ENCODE results near the gene BUD13. TPM values are rescaled to one million over a fixed set of nuclear protein-coding genes. Genes with fewer than 3 reads are reported as not detected.
"Not testable (repeated sequence)": the region's sequence is repeated elsewhere in the genome, so short reads cannot be mapped to it uniquely, and the experiment has no call there.

The BUD13 gene
- total and polyA plus RNA-seq, 2 experiments from 2014 or later = 6.3 to 8.2 TPM

GRCh38 chr11:116774661-116775060 lies 1.9 kb upstream of the BUD13 start:
- no peak overlapping the region for H2AFZ ChIP-seq
- peaks cover 29% of the 10 kb centered on the region for H3K79me2 ChIP-seq (ENCODE audit: insufficient read depth)
- peaks cover 23% of the 10 kb centered on the region for H3F3A ChIP-seq (ENCODE audit: insufficient read depth)
- H3K4me3 ChIP-seq = no peak overlapping the region
- in situ Hi-C loops (cut with MboI) = no loop called here
- no peak for TF ChIP-seq EZH2 (IDR thresholded peaks at IDR 0.05; ENCODE audit: insufficient read depth, poor library complexity, severe bottlenecking)
- no peak for TF ChIP-seq EZH2phosphoT487 (IDR thresholded peaks at IDR 0.05; ENCODE audit: insufficient read depth, low read depth)
- H3K36me3 ChIP-seq (ENCODE audit: low read depth) = peaks cover 15% of the 10 kb centered on the region; the same call in 1 of the 2 replicates
- WGBS, 2 experiments (ENCODE audit: low coverage in 1 of 2, low lambda C conversion rate in 2 of 2, missing lambda C conversion rate in 2 of 2) = 96 to 99% methylated on average over 5 of the region's 5 CpGs
- no peaks in the 10 kb centered on the region for H3K9me3 ChIP-seq (ENCODE audit: low read depth)
- H3K27ac ChIP-seq = no peak overlapping the region
- peaks cover 18% of the 10 kb centered on the region for H3K4me1 ChIP-seq (ENCODE audit: insufficient read depth)
- no peak overlapping the region for H3K4me2 ChIP-seq (ENCODE audit: unreplicated experiment)
- no peaks in the 10 kb centered on the region for H4K20me1 ChIP-seq (ENCODE audit: insufficient read depth)
- no peak for DNase-seq
- no peak overlapping the region for H3K9ac ChIP-seq
- no peaks in the 10 kb centered on the region for H3K9me2 ChIP-seq (ENCODE audit: insufficient read depth)
- H3K27me3 ChIP-seq (replicated peaks; ENCODE audit: insufficient read depth) = no peaks in the 10 kb centered on the region

GRCh38 chr11:116773203-116774097 lies 663 bp upstream of the BUD13 start:
- H3K9me3 ChIP-seq (ENCODE audit: low read depth) = no peaks in the 10 kb centered on the region
- 12 to 15% methylated on average over 20 to 25 of the region's 25 CpGs for WGBS, 2 experiments (ENCODE audit: low coverage in 1 of 2, low lambda C conversion rate in 2 of 2, missing lambda C conversion rate in 2 of 2)
- peak overlapping the region; percentile 89 for H3K4me3 ChIP-seq
- 0 out of 2 replicates have a peak, but pooled peaks cover 6% of the 10 kb centered on the region for H3K36me3 ChIP-seq (ENCODE audit: low read depth)
- in situ Hi-C loops (cut with MboI) = no loop called here
- no peaks in the 10 kb centered on the region for H3K9me2 ChIP-seq (ENCODE audit: insufficient read depth)
- H3K79me2 ChIP-seq (ENCODE audit: insufficient read depth) = peaks cover 37% of the 10 kb centered on the region
- peak overlapping the region; percentile 75 for H3K4me2 ChIP-seq (ENCODE audit: unreplicated experiment)
- no peaks in the 10 kb centered on the region for H3K27me3 ChIP-seq (replicated peaks; ENCODE audit: insufficient read depth)
- TF ChIP-seq EZH2phosphoT487 (IDR thresholded peaks at IDR 0.05; ENCODE audit: insufficient read depth, low read depth) = no peak
- peaks cover 18% of the 10 kb centered on the region for H3K4me1 ChIP-seq (ENCODE audit: insufficient read depth)
- peak overlapping the region; percentile 32 for H3K27ac ChIP-seq
- H3K9ac ChIP-seq = peak overlapping the region; percentile 47
- H3F3A ChIP-seq (ENCODE audit: insufficient read depth) = peaks cover 23% of the 10 kb centered on the region
- peak overlapping the region; percentile 78 for H2AFZ ChIP-seq
- DNase-seq = peak; percentile 64
- H4K20me1 ChIP-seq (ENCODE audit: insufficient read depth) = no peaks in the 10 kb centered on the region

GRCh38 chr11:116771935-116772334 lies 852 bp downstream of the BUD13 start:
- Histone ChIP-seq H3K36me3 (ENCODE audit: low read depth) (peaks cover 4% of the 10 kb centered on the region; the same call in 1 of the 2 replicates), H3K9me2 (ENCODE audit: insufficient read depth) (no peaks in the 10 kb centered on the region), H3K9me3 (ENCODE audit: low read depth) (no peaks in the 10 kb centered on the region), H3K4me2 (ENCODE audit: unreplicated experiment) (peak overlapping the region; percentile 92), H3K27ac (peak overlapping the region; percentile 75), H3K27me3 (replicated peaks; ENCODE audit: insufficient read depth) (no peaks in the 10 kb centered on the region), H2AFZ (peak overlapping the region; percentile 83), H3F3A (ENCODE audit: insufficient read depth) (peaks cover 23% of the 10 kb centered on the region), H3K4me3 (peak overlapping the region; percentile 89), H3K79me2 (ENCODE audit: insufficient read depth) (peaks cover 42% of the 10 kb centered on the region), H3K9ac (peak overlapping the region; percentile 85), H4K20me1 (ENCODE audit: insufficient read depth) (no peaks in the 10 kb centered on the region), H3K4me1 (ENCODE audit: insufficient read depth) (peaks cover 18% of the 10 kb centered on the region)
- in situ Hi-C loops (cut with MboI) = no loop called here
- no peak for DNase-seq
- TF ChIP-seq EZH2 (IDR thresholded peaks at IDR 0.05; ENCODE audit: insufficient read depth, poor library complexity, severe bottlenecking) (no peak), EZH2phosphoT487 (IDR thresholded peaks at IDR 0.05; ENCODE audit: insufficient read depth, low read depth) (no peak)
- 27 to 30% methylated on average over 2 of the region's 2 CpGs for WGBS, 2 experiments (ENCODE audit: low coverage in 1 of 2, low lambda C conversion rate in 2 of 2, missing lambda C conversion rate in 2 of 2)

- peaks cover 43% of the 10 kb centered on the region; the same call in 1 of the 2 replicates for H3K36me3 ChIP-seq (ENCODE audit: low read depth)
- no peak overlapping the region for H3K4me3 ChIP-seq
- in situ Hi-C loops (cut with MboI) = no loop called here
- H3K79me2 ChIP-seq (ENCODE audit: insufficient read depth) = no peaks in the 10 kb centered on the region
- no peaks in the 10 kb centered on the region for H3K9me3 ChIP-seq (ENCODE audit: low read depth)
- no peaks in the 10 kb centered on the region for H3K27me3 ChIP-seq (replicated peaks; ENCODE audit: insufficient read depth)
- H3K4me2 ChIP-seq (ENCODE audit: unreplicated experiment) = no peak overlapping the region
- H3K4me1 ChIP-seq (ENCODE audit: insufficient read depth) = no peaks in the 10 kb centered on the region
- H3K9ac ChIP-seq = no peak overlapping the region
- no peaks in the 10 kb centered on the region for H4K20me1 ChIP-seq (ENCODE audit: insufficient read depth)
- H3K27ac ChIP-seq = no peak overlapping the region
- no peaks in the 10 kb centered on the region for H3K9me2 ChIP-seq (ENCODE audit: insufficient read depth)
- no peak overlapping the region for H2AFZ ChIP-seq
- TF ChIP-seq EZH2 (IDR thresholded peaks at IDR 0.05; ENCODE audit: insufficient read depth, poor library complexity, severe bottlenecking) (no peak), EZH2phosphoT487 (IDR thresholded peaks at IDR 0.05; ENCODE audit: insufficient read depth, low read depth) (no peak)
- WGBS, 2 experiments (ENCODE audit: low coverage in 1 of 2, low lambda C conversion rate in 2 of 2, missing lambda C conversion rate in 2 of 2) = 78 to 79% methylated on average over 2 of the region's 2 CpGs
- H3F3A ChIP-seq (ENCODE audit: insufficient read depth) = no peaks in the 10 kb centered on the region
- no peak for DNase-seq
Measured at GRCh38 chr11:116762132-116762531, 10.7 kb downstream of the BUD13 start.

- H3K4me2 ChIP-seq (ENCODE audit: unreplicated experiment); H2AFZ ChIP-seq; H3F3A ChIP-seq (ENCODE audit: insufficient read depth); in situ Hi-C loops (cut with MboI); DNase-seq; H3K79me2 ChIP-seq (ENCODE audit: insufficient read depth); H3K9ac ChIP-seq; H3K9me2 ChIP-seq (ENCODE audit: insufficient read depth); H3K27ac ChIP-seq; H4K20me1 ChIP-seq (ENCODE audit: insufficient read depth); H3K9me3 ChIP-seq (ENCODE audit: low read depth); H3K4me3 ChIP-seq; H3K4me1 ChIP-seq (ENCODE audit: insufficient read depth); H3K27me3 ChIP-seq (replicated peaks; ENCODE audit: insufficient read depth): not testable (repeated sequence)
- peaks cover 35% of the 10 kb centered on the region for H3K36me3 ChIP-seq (ENCODE audit: low read depth)
- WGBS, 2 experiments (ENCODE audit: low coverage in 1 of 2, low lambda C conversion rate in 2 of 2, missing lambda C conversion rate in 2 of 2) = 96% methylated on average over 8 of the region's 8 CpGs
Measured at GRCh38 chr11:116756044-116756443, 16.7 kb downstream of the BUD13 start.
